ENCODE data around the gene BLCAP. TPM values are rescaled to one million over a fixed set of nuclear protein-coding genes. Genes with fewer than 3 reads are reported as not detected.
"Not testable (repeated sequence)": the region's sequence is repeated elsewhere in the genome, so short reads cannot be mapped to it uniquely, and the experiment has no call there.

Gene BLCAP, protein sequence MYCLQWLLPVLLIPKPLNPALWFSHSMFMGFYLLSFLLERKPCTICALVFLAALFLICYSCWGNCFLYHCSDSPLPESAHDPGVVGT
- 10 to 100 TPM; 39.3 to 39.8 TPM for total RNA-seq

- Mint-ChIP-seq H3K4me3 (peak within 1 kb of the TSS; percentile 89), H3K27ac (peak within 1 kb of the TSS; percentile 99), H3K36me3 (no peaks in the 10 kb centered on the region), H3K9me3 (no peaks in the 10 kb centered on the region), H3K4me1 (ENCODE audit: low read depth in 2 of 2) (peaks cover 45 to 54% of the 10 kb centered on the region in 2 donors), H3K27me3 (peaks cover 0 to 4% of the 10 kb centered on the region in 2 donors)
- peak; percentile 91 for DNase-seq (ENCODE audit: low spot score)
- ATAC-seq, result peak; percentile 94 to 95
Measured at GRCh38 chr20:37527638-37528445, at the start of gene BLCAP. Gene BLCAP, minus strand, starts transcription at chr20:37527876. Its CDS starts 8,702 bp downstream, at chr20:37519174.

DNA sequence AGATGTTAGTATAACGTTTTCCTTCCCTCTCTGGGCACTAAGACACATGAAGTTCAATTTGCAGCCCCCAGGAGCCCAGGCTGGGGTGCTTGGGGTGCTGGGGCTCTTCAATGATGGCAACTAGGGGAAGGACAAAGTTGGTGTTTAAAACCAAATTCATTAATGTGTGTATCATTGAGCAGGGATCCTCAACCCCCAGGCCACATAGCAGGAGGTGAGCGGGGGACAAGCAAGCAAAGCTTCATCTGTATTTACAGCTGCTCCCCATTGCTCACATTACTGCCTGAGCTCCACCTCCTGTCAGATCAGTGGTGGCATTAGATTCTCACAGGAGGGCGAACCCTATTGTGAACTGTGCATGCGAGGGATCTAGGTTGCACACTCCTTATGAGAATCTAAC, 49.8 kb upstream of the BLCAP start:
- H3K4me1 Mint-ChIP-seq (ENCODE audit: low read depth in 2 of 2); H3K36me3 Mint-ChIP-seq; ATAC-seq; H3K9me3 Mint-ChIP-seq; H3K27ac Mint-ChIP-seq; H3K4me3 Mint-ChIP-seq: not testable (repeated sequence)
- peak; percentile 16 for DNase-seq (ENCODE audit: low spot score)
- peaks cover 33 to 40% of the 10 kb centered on the region in 2 donors for H3K27me3 Mint-ChIP-seq

DNA sequence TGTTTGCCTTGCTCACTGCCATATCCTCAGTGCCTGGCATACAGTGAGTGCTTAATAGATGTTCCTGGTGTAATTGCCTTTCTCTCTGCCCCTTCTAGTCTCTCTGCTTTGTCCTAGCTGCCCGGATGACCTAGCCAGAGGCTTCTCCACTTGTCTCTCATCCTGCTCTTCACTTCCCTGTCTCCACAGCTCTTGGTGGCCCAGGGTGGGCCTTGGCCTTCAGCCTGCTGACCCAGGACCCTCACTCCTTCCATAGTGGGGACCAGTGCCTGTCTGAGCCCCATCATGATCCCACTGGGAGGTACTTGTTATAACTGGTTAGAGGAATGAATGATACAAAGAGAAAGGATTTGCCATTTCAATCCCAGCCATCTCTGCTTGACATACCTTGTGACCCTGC, 49.2 kb upstream of the BLCAP start:
- H3K27me3 Mint-ChIP-seq, result peaks cover 33 to 41% of the 10 kb centered on the region in 2 donors
- peaks cover 0 to 3% of the 10 kb centered on the region in 2 donors for H3K4me1 Mint-ChIP-seq (ENCODE audit: low read depth in 2 of 2)
- no peaks in the 10 kb centered on the region for H3K9me3 Mint-ChIP-seq
- H3K4me3 Mint-ChIP-seq, result no peak overlapping the region
- H3K27ac Mint-ChIP-seq, result no peak overlapping the region
- H3K36me3 Mint-ChIP-seq, result no peaks in the 10 kb centered on the region
- ATAC-seq (no peak), DNase-seq (ENCODE audit: low spot score) (no peak)

GRCh38 chr20:37575884-37576283, 48.2 kb upstream of the BLCAP start:
- H3K36me3 Mint-ChIP-seq, result no peaks in the 10 kb centered on the region
- H3K9me3 Mint-ChIP-seq, result no peaks in the 10 kb centered on the region
- DNase-seq (ENCODE audit: low spot score), result peak; percentile 25
- no peak overlapping the region for H3K4me3 Mint-ChIP-seq
- no peak overlapping the region for H3K27ac Mint-ChIP-seq
- peaks cover 33 to 45% of the 10 kb centered on the region in 2 donors for H3K27me3 Mint-ChIP-seq
- no peak for ATAC-seq
- H3K4me1 Mint-ChIP-seq (ENCODE audit: low read depth in 2 of 2), result peaks cover 0 to 3% of the 10 kb centered on the region in 2 donors

- Mint-ChIP-seq H3K36me3 (no peaks in the 10 kb centered on the region), H3K27me3 (peaks cover 32 to 46% of the 10 kb centered on the region in 2 donors)
- peak; percentile 47 to 50 for ATAC-seq
Measured at GRCh38 chr20:37574199-37574890, 46.7 kb upstream of the BLCAP start.

GRCh38 chr20:37573626-37574198, 46.0 kb upstream of the BLCAP start:
- H3K4me3 Mint-ChIP-seq, result no peak overlapping the region
- peaks cover 0 to 3% of the 10 kb centered on the region in 2 donors for H3K4me1 Mint-ChIP-seq (ENCODE audit: low read depth in 2 of 2)
- H3K36me3 Mint-ChIP-seq, result no peaks in the 10 kb centered on the region
- H3K27ac Mint-ChIP-seq, result no peak overlapping the region
- DNase-seq (ENCODE audit: low spot score), result peak; percentile 29
- H3K9me3 Mint-ChIP-seq, result no peaks in the 10 kb centered on the region
- peaks cover 38 to 50% of the 10 kb centered on the region in 2 donors for H3K27me3 Mint-ChIP-seq
- peak in 1 of 2 donors; percentile 55 for ATAC-seq

More at GRCh38 chr20:37574199-37574890, 46.7 kb upstream of the BLCAP start:
- Mint-ChIP-seq H3K4me1 (ENCODE audit: low read depth in 2 of 2) (peaks cover 0 to 3% of the 10 kb centered on the region in 2 donors), H3K27ac (no peak overlapping the region), H3K9me3 (no peaks in the 10 kb centered on the region), H3K4me3 (no peak overlapping the region)
- peak; percentile 51 for DNase-seq (ENCODE audit: low spot score)

- no peak overlapping the region for H3K27ac Mint-ChIP-seq
- peak; percentile 25 for DNase-seq (ENCODE audit: low spot score)
- H3K4me3 Mint-ChIP-seq, result no peak overlapping the region
- H3K36me3 Mint-ChIP-seq, result no peaks in the 10 kb centered on the region
- H3K9me3 Mint-ChIP-seq, result no peaks in the 10 kb centered on the region
- H3K27me3 Mint-ChIP-seq, result peaks cover 33 to 56% of the 10 kb centered on the region in 2 donors
- no peaks in the 10 kb centered on the region for H3K4me1 Mint-ChIP-seq (ENCODE audit: low read depth in 2 of 2)
- no peak for ATAC-seq
Measured at GRCh38 chr20:37571033-37571432, 43.4 kb upstream of the BLCAP start.

GRCh38 chr20:37570419-37570818, 42.7 kb upstream of the BLCAP start:
- ATAC-seq (no peak), DNase-seq (ENCODE audit: low spot score) (no peak)
- H3K36me3 Mint-ChIP-seq, result no peaks in the 10 kb centered on the region
- peaks cover 35 to 58% of the 10 kb centered on the region in 2 donors for H3K27me3 Mint-ChIP-seq
- H3K9me3 Mint-ChIP-seq, result no peaks in the 10 kb centered on the region
- no peak overlapping the region for H3K4me3 Mint-ChIP-seq
- no peaks in the 10 kb centered on the region for H3K4me1 Mint-ChIP-seq (ENCODE audit: low read depth in 2 of 2)
- no peak overlapping the region for H3K27ac Mint-ChIP-seq

GRCh38 chr20:37567671-37568588, 40.3 kb upstream of the BLCAP start:
- ATAC-seq, result no peak
- Mint-ChIP-seq H3K36me3 (no peaks in the 10 kb centered on the region), H3K27ac (no peak overlapping the region), H3K4me3 (no peak overlapping the region), H3K27me3 (peaks cover 31 to 55% of the 10 kb centered on the region in 2 donors), H3K4me1 (ENCODE audit: low read depth in 2 of 2) (peaks cover 0 to 3% of the 10 kb centered on the region in 2 donors), H3K9me3 (no peaks in the 10 kb centered on the region)
- DNase-seq (ENCODE audit: low spot score), result peak; percentile 31

- no peaks in the 10 kb centered on the region for H3K36me3 Mint-ChIP-seq
- H3K27me3 Mint-ChIP-seq, result peaks cover 28 to 52% of the 10 kb centered on the region in 2 donors
Measured at GRCh38 chr20:37567331-37567665, 39.6 kb upstream of the BLCAP start.

GRCh38 chr20:37566590-37567330, 39.1 kb upstream of the BLCAP start:
- H3K36me3 Mint-ChIP-seq, result no peaks in the 10 kb centered on the region
- peaks cover 28 to 55% of the 10 kb centered on the region in 2 donors for H3K27me3 Mint-ChIP-seq
- DNase-seq (ENCODE audit: low spot score) (peak; percentile 39), ATAC-seq (no peak)
- H3K4me1 Mint-ChIP-seq (ENCODE audit: low read depth in 2 of 2), result peaks cover 0 to 3% of the 10 kb centered on the region in 2 donors
- no peak overlapping the region for H3K27ac Mint-ChIP-seq
- no peak overlapping the region for H3K4me3 Mint-ChIP-seq
- no peaks in the 10 kb centered on the region for H3K9me3 Mint-ChIP-seq

More at GRCh38 chr20:37567331-37567665, 39.6 kb upstream of the BLCAP start:
- ATAC-seq (no peak), DNase-seq (ENCODE audit: low spot score) (no peak)
- Mint-ChIP-seq H3K4me3 (no peak overlapping the region), H3K4me1 (ENCODE audit: low read depth in 2 of 2) (peaks cover 0 to 3% of the 10 kb centered on the region in 2 donors), H3K9me3 (no peaks in the 10 kb centered on the region), H3K27ac (no peak overlapping the region)

DNA sequence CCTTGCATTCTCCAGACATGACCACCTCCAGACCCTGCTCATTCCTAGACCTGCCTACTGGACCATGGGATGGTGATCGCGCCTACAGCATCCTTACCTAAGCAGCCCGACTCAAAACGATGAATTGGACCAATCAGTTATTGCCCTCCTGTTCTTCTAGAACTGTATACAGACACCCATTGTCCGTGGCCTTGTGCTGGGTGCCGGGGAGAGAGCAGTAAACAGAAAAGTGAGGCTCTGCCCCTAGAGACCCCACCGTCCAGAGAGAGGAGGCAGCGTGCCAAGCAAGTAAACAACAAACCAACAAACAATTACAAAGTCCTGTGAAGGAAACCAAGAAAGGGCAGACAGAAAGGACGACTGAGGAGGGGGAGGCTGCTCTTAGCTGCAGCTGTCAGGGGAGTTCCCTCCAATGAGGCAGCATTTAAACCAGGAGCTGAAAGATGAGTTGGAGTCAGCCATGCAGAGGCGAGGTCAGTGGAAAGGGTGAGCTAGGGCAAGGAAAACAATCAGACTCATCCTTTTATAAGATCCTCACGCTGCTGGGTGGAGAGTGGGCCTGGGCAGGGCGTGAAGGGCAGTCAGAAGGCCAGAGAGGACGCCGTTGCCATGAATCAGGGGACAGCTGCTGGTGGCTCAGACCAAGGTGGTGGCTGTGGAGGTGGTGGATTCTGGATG, 37.6 kb upstream of the BLCAP start:
- H3K36me3 Mint-ChIP-seq, result no peaks in the 10 kb centered on the region
- peaks cover 0 to 3% of the 10 kb centered on the region in 2 donors for H3K4me1 Mint-ChIP-seq (ENCODE audit: low read depth in 2 of 2)
- peaks cover 36 to 50% of the 10 kb centered on the region in 2 donors for H3K27me3 Mint-ChIP-seq
- no peak overlapping the region for H3K4me3 Mint-ChIP-seq
- H3K9me3 Mint-ChIP-seq, result no peaks in the 10 kb centered on the region
- DNase-seq (ENCODE audit: low spot score), result peak; percentile 41
- no peak overlapping the region for H3K27ac Mint-ChIP-seq
- no peak for ATAC-seq

Measured in natural killer cell treated with Interleukin-12 subunit alpha and Interleukin-12 subunit beta and Interleukin-15 and Interleukin-18, amount 100 ng/mL, for 72 hours (primary cell).